GM12878 (cell line): ENCODE measurements around the gene CEACAM21. TPM values are rescaled to one million over a fixed set of nuclear protein-coding genes. Genes with fewer than 3 reads are reported as not detected.

Source experiments
- ATAC-seq: fragments of 200-7000 bp; cut with Tn5 transposase; 3 replicates; pipeline ENCODE4 v1.9.1; 2020; ENCODE audit warnings: mild to moderate bottlenecking, moderate library complexity
- BruUV-seq: library from RNA; stranded (reverse); fragments of 400-500 nt; replicated peaks from 2 replicates; lab custom pipeline; 2021; lab: Mats Ljungman, UMichigan
- CTCF ChIA-PET: fragments of 300-600 bp; sonication (Branson Sonifier 250); formaldehyde crosslinking; extraction: SDS; loops from one replicate; lab custom pipeline; 2021; ENCODE audit warnings: inconsistent platforms; lab: Yijun Ruan, JAX
- POLR2A ChIA-PET: fragments of 350-600 bp; formaldehyde crosslinking; extraction: SDS; loops from one replicate; lab custom pipeline; 2021; ENCODE audit warnings: inconsistent platforms; lab: Charles Lee
- RAD21 ChIA-PET: fragments of 300-600 bp; sonication (Branson Sonifier 250); formaldehyde crosslinking; loops from one replicate; lab custom pipeline; 2023; ENCODE audit warnings: antibody characterized with exemption; ENCODE audit not compliant: unreplicated experiment; lab: Charles Lee
- SMC1A ChIA-PET: fragments of 300-600 bp; sonication (Branson Sonifier 250); formaldehyde crosslinking; loops from one replicate; lab custom pipeline; 2023; ENCODE audit not compliant: unreplicated experiment, uncharacterized antibody; lab: Charles Lee
- DNase-seq: peaks from one replicate; pipeline ENCODE4 v3.0.0-alpha.2; 2011; ENCODE audit warnings: low read depth, low spot score
- FAIRE-seq: peaks from 3 replicates; lab custom pipeline; 2011; peaks lifted over from hg19 to GRCh38; lab: Jason Lieb, UNC
- H2AFZ ChIP-seq: 2 replicates; pipeline ENCODE4 v1.6.0; 2011; ENCODE audit warnings: low read depth, low read length, control low read depth; ENCODE audit not compliant: control insufficient read depth
- H3K27ac ChIP-seq: 2 replicates; pipeline ENCODE4 v1.5.1; 2011; ENCODE audit warnings: control low read depth; ENCODE audit not compliant: control insufficient read depth, insufficient read depth
- H3K27me3 ChIP-seq, 2 experiments: replicated peaks in 1 of 2; 2 replicates each; pipeline versions ENCODE4 v1.6.0 to v1.6.1; 2011; ENCODE audit warnings: low read length in 1 of 2; ENCODE audit not compliant: control insufficient read depth in 2 of 2, insufficient read depth in 2 of 2
- H3K36me3 ChIP-seq, 2 experiments: 2 replicates each; pipeline ENCODE4 v1.5.1; 2011; ENCODE audit warnings: low read length in 1 of 2; ENCODE audit not compliant: control insufficient read depth in 2 of 2, insufficient read depth in 2 of 2
- H3K4me1 ChIP-seq: 2 replicates; pipeline ENCODE4 v1.6.1; 2011; ENCODE audit warnings: mild to moderate bottlenecking, low read length, moderate library complexity, mixed read lengths; ENCODE audit not compliant: control insufficient read depth, insufficient read depth
- H3K4me2 ChIP-seq: 2 replicates; pipeline ENCODE4 v1.6.0; 2011; ENCODE audit warnings: control low read depth; ENCODE audit not compliant: control insufficient read depth, insufficient read depth
- H3K4me3 ChIP-seq: fragments of 200-600 bp; sonication (generic); 2 replicates; pipeline ENCODE4 v1.5.1; 2016
- H3K79me2 ChIP-seq: 2 replicates; pipeline ENCODE4 v1.6.0; 2011; ENCODE audit warnings: low read length; ENCODE audit not compliant: control insufficient read depth, insufficient read depth
- H3K9ac ChIP-seq: 2 replicates; pipeline ENCODE4 v1.8.0; 2011; ENCODE audit warnings: low read length, control low read depth, mixed read lengths; ENCODE audit not compliant: control insufficient read depth, insufficient read depth
- H3K9me3 ChIP-seq: replicated peaks from 3 replicates; pipeline ENCODE4 v1.5.1; 2011; ENCODE audit warnings: mild to moderate bottlenecking, low read length; ENCODE audit not compliant: control insufficient read depth, insufficient read depth
- H4K20me1 ChIP-seq: 2 replicates; pipeline ENCODE4 v1.6.0; 2011; ENCODE audit not compliant: control insufficient read depth, insufficient read depth
- CHD1 ChIP-seq: IDR thresholded peaks from 2 replicates; pipeline ENCODE4 v1.6.1; 2012; ENCODE audit warnings: low read depth, low read length, improper control_type of control experiment
- CHD2 ChIP-seq: IDR thresholded peaks from 2 replicates; pipeline ENCODE4 v1.6.1; 2011; ENCODE audit warnings: low read depth, low read length, improper control_type of control experiment, borderline replicate concordance
- EZH2 ChIP-seq: IDR thresholded peaks from 2 replicates; pipeline ENCODE4 v1.6.1; 2012; ENCODE audit warnings: low read depth, mild to moderate bottlenecking, control low read depth, inconsistent platforms, low read length, borderline replicate concordance; ENCODE audit not compliant: control insufficient read depth
- FOS ChIP-seq: IDR thresholded peaks from 3 replicates; pipeline ENCODE4 v1.6.1; 2011; ENCODE audit warnings: borderline replicate concordance; ENCODE audit not compliant: insufficient read length; ENCODE audit errors: extremely low read depth
- GATAD2B ChIP-seq: fragments of 450-650 bp; conservative IDR thresholded peaks from 2 replicates; pipeline ENCODE4 v1.6.1; 2017; ENCODE audit warnings: low read depth, mild to moderate bottlenecking, moderate library complexity
- HDAC6 ChIP-seq: fragments of 200-600 bp; sonication (generic); IDR thresholded peaks from one replicate; pipeline ENCODE4 v1.8.0; 2017; ENCODE audit warnings: antibody characterized with exemption; ENCODE audit not compliant: unreplicated experiment
- IRF4 ChIP-seq: IDR thresholded peaks from 2 replicates; pipeline ENCODE4 v1.6.1; 2011; ENCODE audit warnings: low read depth, low read length
- KDM1A ChIP-seq: fragments of 200-600 bp; sonication (generic); IDR thresholded peaks from 2 replicates; pipeline ENCODE4 v1.6.1; 2016; ENCODE audit warnings: borderline replicate concordance
- LARP7 ChIP-seq: fragments of 450-650 bp; IDR thresholded peaks from 2 replicates; pipeline ENCODE4 v1.6.1; 2017; ENCODE audit warnings: mild to moderate bottlenecking
- MEF2B ChIP-seq: fragments of 450-650 bp; IDR thresholded peaks from 2 replicates; pipeline ENCODE4 v1.6.1; 2018; ENCODE audit warnings: mild to moderate bottlenecking, moderate library complexity; ENCODE audit not compliant: partially characterized antibody, poor library complexity, severe bottlenecking
- NFYB ChIP-seq: IDR thresholded peaks from 2 replicates; pipeline ENCODE4 v1.6.1; 2011; ENCODE audit warnings: low read depth, mild to moderate bottlenecking, low read length, improper control_type of control experiment, moderate library complexity; ENCODE audit not compliant: insufficient read depth
- NR2C2 ChIP-seq: IDR thresholded peaks from 2 replicates; pipeline ENCODE4 v1.6.1; 2011; ENCODE audit warnings: borderline replicate concordance, low read depth; ENCODE audit not compliant: control insufficient read depth, insufficient read length
- SIX5 ChIP-seq: IDR thresholded peaks from 2 replicates; pipeline ENCODE4 v1.6.1; 2011; ENCODE audit warnings: mild to moderate bottlenecking, low read depth, low read length, moderate library complexity; ENCODE audit not compliant: severe bottlenecking
- SPI1 ChIP-seq: IDR thresholded peaks from 2 replicates; pipeline ENCODE4 v1.6.1; 2011; ENCODE audit warnings: low read depth, mild to moderate bottlenecking, low read length, moderate library complexity, borderline replicate concordance; ENCODE audit not compliant: insufficient read depth
- STAT1 ChIP-seq: fragments of 450-650 bp; conservative IDR thresholded peaks from 2 replicates; pipeline ENCODE4 v1.6.1; 2014; ENCODE audit warnings: antibody characterized with exemption, mild to moderate bottlenecking
- YY1 ChIP-seq: IDR thresholded peaks from 2 replicates; pipeline ENCODE4 v1.6.1; 2011; ENCODE audit warnings: low read depth, mild to moderate bottlenecking, low read length
- ZNF207 ChIP-seq: fragments of 450-650 bp; IDR thresholded peaks from 2 replicates; pipeline ENCODE4 v1.6.1; 2014; ENCODE audit warnings: antibody characterized with exemption, mild to moderate bottlenecking, borderline replicate concordance
- ZZZ3 ChIP-seq: IDR thresholded peaks from 2 replicates; pipeline ENCODE4 v1.6.1; 2011; ENCODE audit warnings: low read depth; ENCODE audit not compliant: control insufficient read depth, insufficient read length
- WGBS: methylation state at CpG from one replicate; pipeline ENCODE4 v1.1.6; 2016; ENCODE audit warnings: low lambda C conversion rate; ENCODE audit not compliant: insufficient replicate concordance, insufficient coverage; ENCODE audit errors: missing lambda C conversion rate; 5-methylcytosine and 5-hydroxymethylcytosine counted together
- in situ Hi-C: fragments of 300-500 bp; cut with MboI; formaldehyde crosslinking; loops from 9 replicates; pipeline ENCODE4 v1.14.3; 2018; ENCODE audit warnings: mixed read lengths
- intact Hi-C: fragments of 100-400 bp; cut with micrococcal nuclease; formaldehyde crosslinking; loops from one replicate; pipeline ENCODE4 v1.14.2; 2022; ENCODE audit not compliant: unreplicated experiment
- polyA plus RNA-seq, 11 experiments: library from polyadenylated mRNA; depleted of rRNA in 4 of 11; unstranded in 6 of 11; stranded (reverse) in 5 of 11; fragments of >200 nt; fragmentation: Nextera tagmentation in 4 of 11; fragmentation: Illumina TruSeq in 1 of 11; extraction: Ambion mirVana in 4 of 11; extraction: Trizol in 1 of 11; gene quantifications; 1 replicate in 1 of 11; 2 replicates in 10 of 11; pipeline versions ENCODE4 v1.2.1 to v1.2.3, GENCODE V29; 2011 to 2016; ENCODE audit warnings: inconsistent platforms in 2 of 11, missing spikeins in 2 of 11, low read depth in 1 of 11
- total RNA-seq, 4 experiments: library from RNA; depleted of rRNA in 3 of 4; stranded (reverse); fragments of >200 nt in 3 of 4; fragmentation: Illumina TruSeq in 1 of 4; extraction: Trizol in 1 of 4; gene quantifications; 2 replicates each; pipeline versions ENCODE4 v1.2.1 to v1.2.3, GENCODE V29; 2013 to 2021
- TF ChIP-seq, protein P1 (sequence below): fragments of 450-650 bp; conservative IDR thresholded peaks from 2 replicates; pipeline ENCODE4 v1.6.1; 2017; ENCODE audit warnings: mild to moderate bottlenecking, moderate library complexity
- TF ChIP-seq, protein P2 (sequence below): IDR thresholded peaks from 2 replicates; pipeline ENCODE4 v1.6.1; 2012; ENCODE audit warnings: low read depth, low read length, improper control_type of control experiment

CEACAM21 gene
- total and polyA plus RNA-seq, 10 of the 15 experiments (the other 5 are each of a cell fraction or from before 2014, with no cell fraction given), result 0.87 to 13.6 (median 8.1) TPM

DNA sequence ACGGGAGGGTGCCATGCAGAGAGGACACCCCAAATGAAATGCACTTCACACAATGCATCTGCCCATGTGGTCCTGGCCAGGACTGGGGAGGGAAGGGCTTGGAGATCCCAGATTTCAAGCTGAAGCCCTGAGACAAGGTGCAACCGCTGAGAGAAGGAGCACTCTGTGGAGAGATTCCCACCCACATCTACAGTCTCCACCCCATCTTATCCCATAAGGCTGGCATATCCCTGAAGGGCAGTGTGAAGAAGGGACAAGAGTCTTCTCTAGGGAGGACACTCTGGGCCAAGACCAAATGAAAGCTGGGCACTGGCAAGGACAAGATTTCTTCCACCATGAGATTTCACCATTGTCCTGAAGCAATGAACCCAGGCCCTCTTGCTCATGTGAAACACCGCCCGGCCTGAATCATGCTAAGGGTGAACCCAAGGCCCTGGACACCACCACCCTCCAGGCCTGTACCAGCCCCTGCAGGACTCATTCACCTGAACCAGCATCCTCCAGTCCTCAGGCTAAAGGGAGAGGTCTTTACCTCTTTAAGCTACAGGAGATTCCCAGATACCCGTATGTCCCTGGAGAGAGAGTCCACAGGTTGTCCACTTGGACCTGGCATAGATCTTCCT is 30.4 kb downstream of the CEACAM21 start:
- no peak for ATAC-seq
- no peak for FAIRE-seq
- Histone ChIP-seq H3K27me3 (peaks cover 0 to 4% of the 10 kb centered on the region in 2 experiments; a peak in 3 of 4 replicates), H3K9ac (no peak overlapping the region), H3K9me3 (no peaks in the 10 kb centered on the region), H3K4me1 (no peaks in the 10 kb centered on the region; the same call in 1 of the 2 replicates), H3K79me2 (no peaks in the 10 kb centered on the region), H3K36me3 (no peaks in the 10 kb centered on the region), H2AFZ (no peak overlapping the region), H3K27ac (no peak overlapping the region), H3K4me3 (no peak overlapping the region), H4K20me1 (no peaks in the 10 kb centered on the region), H3K4me2 (no peak overlapping the region)
- ChIA-PET SMC1A (no interaction called here), POLR2A (no interaction called here), RAD21 (no interaction called here), CTCF (interaction anchor here (1.0 to 1.6 kb wide), 3 partner anchors 11 to 147 kb away, joined by 3 to 5 read pairs (median 4); no protein-coding TSS in a partner anchor)
- TF ChIP-seq GATAD2B (no peak), EZH2 (no peak), FOS (no peak), HDAC6 (no peak), CHD1 (no peak), MEF2B (no peak), ZNF207 (no peak), IRF4 (no peak), CHD2 (no peak), SIX5 (no peak), NR2C2 (no peak), YY1 (no peak), KDM1A (no peak), LARP7 (no peak), SPI1 (no peak), STAT1 (no peak), NFYB (no peak), ZZZ3 (no peak)
- TF ChIP-seq, protein P1, sequence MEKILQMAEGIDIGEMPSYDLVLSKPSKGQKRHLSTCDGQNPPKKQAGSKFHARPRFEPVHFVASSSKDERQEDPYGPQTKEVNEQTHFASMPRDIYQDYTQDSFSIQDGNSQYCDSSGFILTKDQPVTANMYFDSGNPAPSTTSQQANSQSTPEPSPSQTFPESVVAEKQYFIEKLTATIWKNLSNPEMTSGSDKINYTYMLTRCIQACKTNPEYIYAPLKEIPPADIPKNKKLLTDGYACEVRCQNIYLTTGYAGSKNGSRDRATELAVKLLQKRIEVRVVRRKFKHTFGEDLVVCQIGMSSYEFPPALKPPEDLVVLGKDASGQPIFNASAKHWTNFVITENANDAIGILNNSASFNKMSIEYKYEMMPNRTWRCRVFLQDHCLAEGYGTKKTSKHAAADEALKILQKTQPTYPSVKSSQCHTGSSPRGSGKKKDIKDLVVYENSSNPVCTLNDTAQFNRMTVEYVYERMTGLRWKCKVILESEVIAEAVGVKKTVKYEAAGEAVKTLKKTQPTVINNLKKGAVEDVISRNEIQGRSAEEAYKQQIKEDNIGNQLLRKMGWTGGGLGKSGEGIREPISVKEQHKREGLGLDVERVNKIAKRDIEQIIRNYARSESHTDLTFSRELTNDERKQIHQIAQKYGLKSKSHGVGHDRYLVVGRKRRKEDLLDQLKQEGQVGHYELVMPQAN, result no peak
- TF ChIP-seq, protein P2, sequence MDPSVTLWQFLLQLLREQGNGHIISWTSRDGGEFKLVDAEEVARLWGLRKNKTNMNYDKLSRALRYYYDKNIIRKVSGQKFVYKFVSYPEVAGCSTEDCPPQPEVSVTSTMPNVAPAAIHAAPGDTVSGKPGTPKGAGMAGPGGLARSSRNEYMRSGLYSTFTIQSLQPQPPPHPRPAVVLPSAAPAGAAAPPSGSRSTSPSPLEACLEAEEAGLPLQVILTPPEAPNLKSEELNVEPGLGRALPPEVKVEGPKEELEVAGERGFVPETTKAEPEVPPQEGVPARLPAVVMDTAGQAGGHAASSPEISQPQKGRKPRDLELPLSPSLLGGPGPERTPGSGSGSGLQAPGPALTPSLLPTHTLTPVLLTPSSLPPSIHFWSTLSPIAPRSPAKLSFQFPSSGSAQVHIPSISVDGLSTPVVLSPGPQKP, result no peak
- BruUV-seq, result no TSS peak
- 21% methylated on average over 5 of the region's 5 CpGs for WGBS
- in situ Hi-C loops (no loop called here), intact Hi-C loops (no loop called here)
- no peak for DNase-seq
